SK-N-SH (cell line): ENCODE results near the gene FAM120B.

Experiments
- CTCF ChIP-seq: fragments of 200-600 bp; sonication (generic); IDR thresholded peaks from 2 replicates; pipeline ENCODE4 v1.6.1; 2017; ENCODE audit warnings: antibody characterized with exemption, mild to moderate bottlenecking, moderate library complexity
- EP300 ChIP-seq, 2 experiments: IDR thresholded peaks; 2 replicates each; pipeline versions ENCODE4 v1.4.0 to v1.6.1; 2012; ENCODE audit warnings: borderline replicate concordance in 1 of 2, low read depth in 1 of 2, low read length in 1 of 2
- EZH2phosphoT487 ChIP-seq: fragments of 200-600 bp; sonication (generic); IDR thresholded peaks from 2 replicates; pipeline ENCODE4 v1.6.1; 2017; ENCODE audit warnings: low read depth, mixed run types, mild to moderate bottlenecking, antibody characterized with exemption, moderate library complexity, borderline replicate concordance
- FOXJ3 ChIP-seq: sonication (generic); formaldehyde crosslinking; IDR thresholded peaks from 2 replicates; pipeline ENCODE4 v1.5.1; 2020; ENCODE audit warnings: mild to moderate bottlenecking, missing genetic modification reagents
- MAX ChIP-seq: IDR thresholded peaks from 2 replicates; pipeline ENCODE4 v1.4.0; 2012; ENCODE audit warnings: low read depth
- MXI1 ChIP-seq: IDR thresholded peaks from 2 replicates; pipeline ENCODE4 v1.6.1; 2012; ENCODE audit warnings: mild to moderate bottlenecking, low read depth, low read length, improper control_type of control experiment
- POLR2AphosphoS5 ChIP-seq: IDR thresholded peaks from 2 replicates; pipeline ENCODE4 v1.6.1; 2012; ENCODE audit warnings: low read depth, low read length
- RAD21 ChIP-seq: IDR thresholded peaks from 2 replicates; pipeline ENCODE4 v1.6.1; 2012; ENCODE audit warnings: mild to moderate bottlenecking, low read length
- RXRA ChIP-seq: IDR thresholded peaks from 2 replicates; pipeline ENCODE4 v1.4.0; 2012; ENCODE audit warnings: low read depth, mild to moderate bottlenecking, borderline replicate concordance
- TAF1 ChIP-seq: IDR thresholded peaks from 2 replicates; pipeline ENCODE4 v1.6.1; 2012; ENCODE audit warnings: low read depth, mild to moderate bottlenecking, low read length, moderate library complexity, borderline replicate concordance
- YY1 ChIP-seq: IDR thresholded peaks from 2 replicates; pipeline ENCODE4 v1.4.0; 2012; ENCODE audit warnings: low read depth, mild to moderate bottlenecking

- TF ChIP-seq YY1: no peak
- no peak for TF ChIP-seq CTCF
- TF ChIP-seq RAD21: no peak
- no peak for TF ChIP-seq FOXJ3
- TF ChIP-seq POLR2AphosphoS5: no peak
- TF ChIP-seq EZH2phosphoT487: no peak
- no peak for TF ChIP-seq EP300 (IDR thresholded peaks at IDR 0.05; ENCODE audit: borderline replicate concordance in 1 of 2, low read depth in 1 of 2, low read length in 1 of 2)
- no peak for TF ChIP-seq MXI1
- no peak for TF ChIP-seq MAX
- no peak for TF ChIP-seq TAF1
- no peak for TF ChIP-seq RXRA
Measured at GRCh38 chr6:170286246-170286933, 20.2 kb upstream of the FAM120B start.
